Stomach (tissue), 4 donors: ENCODE data around the gene RAB27A.

Experiments
- EP300 ChIP-seq: sonication (generic); formaldehyde crosslinking; IDR thresholded peaks from one replicate; pipeline ENCODE4 v1.6.1; 2017; ENCODE audit warnings: antibody characterized with exemption
- POLR2AphosphoS5 ChIP-seq, 3 donors: sonication (generic); formaldehyde crosslinking; IDR thresholded peaks; one replicate each; pipeline ENCODE4 v1.6.1; 2016; ENCODE audit warnings: antibody characterized with exemption in 3 of 3
- TF ChIP-seq, protein P1 (sequence below), 7 experiments: fragments of 450-650 bp in 4 of 7; fragments of 200-600 bp in 3 of 7; sonication (generic) in 3 of 7; IDR thresholded peaks; one replicate each; pipeline ENCODE4 v1.5.1; 2016 to 2019; ENCODE audit warnings: antibody characterized with exemption in 7 of 7, control low read depth in 2 of 7, mild to moderate bottlenecking in 1 of 7

- TF ChIP-seq, protein P1, sequence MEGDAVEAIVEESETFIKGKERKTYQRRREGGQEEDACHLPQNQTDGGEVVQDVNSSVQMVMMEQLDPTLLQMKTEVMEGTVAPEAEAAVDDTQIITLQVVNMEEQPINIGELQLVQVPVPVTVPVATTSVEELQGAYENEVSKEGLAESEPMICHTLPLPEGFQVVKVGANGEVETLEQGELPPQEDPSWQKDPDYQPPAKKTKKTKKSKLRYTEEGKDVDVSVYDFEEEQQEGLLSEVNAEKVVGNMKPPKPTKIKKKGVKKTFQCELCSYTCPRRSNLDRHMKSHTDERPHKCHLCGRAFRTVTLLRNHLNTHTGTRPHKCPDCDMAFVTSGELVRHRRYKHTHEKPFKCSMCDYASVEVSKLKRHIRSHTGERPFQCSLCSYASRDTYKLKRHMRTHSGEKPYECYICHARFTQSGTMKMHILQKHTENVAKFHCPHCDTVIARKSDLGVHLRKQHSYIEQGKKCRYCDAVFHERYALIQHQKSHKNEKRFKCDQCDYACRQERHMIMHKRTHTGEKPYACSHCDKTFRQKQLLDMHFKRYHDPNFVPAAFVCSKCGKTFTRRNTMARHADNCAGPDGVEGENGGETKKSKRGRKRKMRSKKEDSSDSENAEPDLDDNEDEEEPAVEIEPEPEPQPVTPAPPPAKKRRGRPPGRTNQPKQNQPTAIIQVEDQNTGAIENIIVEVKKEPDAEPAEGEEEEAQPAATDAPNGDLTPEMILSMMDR (IDR thresholded peaks at IDR 0.05): no peak
- no peak for TF ChIP-seq EP300
- TF ChIP-seq POLR2AphosphoS5 (IDR thresholded peaks at IDR 0.05): no peak
Measured at GRCh38 chr15:55270291-55270690, 19.3 kb downstream of the RAB27A start.
